HG03095 (cell line): ENCODE results near the gene RANBP1.
"Not testable (repeated sequence)": the region's sequence is repeated elsewhere in the genome, so short reads cannot be mapped to it uniquely, and the experiment has no call there.

Experiments used
- ATAC-seq: cut with Tn5 transposase; IDR thresholded peaks from one replicate; pipeline ENCODE4 v1.9.1; 2021; ENCODE audit warnings: moderate library complexity; ENCODE audit not compliant: unreplicated experiment

RANBP1 gene

DNA sequence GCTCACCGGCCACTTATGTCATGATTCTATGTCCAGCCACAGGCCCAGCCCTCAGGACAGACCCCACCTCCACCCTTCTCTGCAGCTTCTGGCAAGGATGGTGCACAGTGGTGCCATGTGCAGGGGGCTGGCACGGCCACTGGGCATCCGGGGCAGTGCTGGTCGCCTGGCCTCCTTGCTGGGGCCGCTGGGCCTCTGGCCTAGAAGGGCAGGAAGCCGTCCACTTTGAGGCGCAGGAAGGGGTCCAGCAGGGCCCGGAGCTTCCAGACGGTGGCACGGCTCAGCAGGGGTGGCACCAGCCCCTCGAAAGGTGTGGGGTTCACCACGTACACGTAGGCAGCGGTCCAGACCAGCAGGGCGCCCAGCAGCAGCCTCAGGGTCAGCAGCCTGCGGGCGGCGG lies 32.5 kb downstream of the RANBP1 start:
- no peak for ATAC-seq

DNA sequence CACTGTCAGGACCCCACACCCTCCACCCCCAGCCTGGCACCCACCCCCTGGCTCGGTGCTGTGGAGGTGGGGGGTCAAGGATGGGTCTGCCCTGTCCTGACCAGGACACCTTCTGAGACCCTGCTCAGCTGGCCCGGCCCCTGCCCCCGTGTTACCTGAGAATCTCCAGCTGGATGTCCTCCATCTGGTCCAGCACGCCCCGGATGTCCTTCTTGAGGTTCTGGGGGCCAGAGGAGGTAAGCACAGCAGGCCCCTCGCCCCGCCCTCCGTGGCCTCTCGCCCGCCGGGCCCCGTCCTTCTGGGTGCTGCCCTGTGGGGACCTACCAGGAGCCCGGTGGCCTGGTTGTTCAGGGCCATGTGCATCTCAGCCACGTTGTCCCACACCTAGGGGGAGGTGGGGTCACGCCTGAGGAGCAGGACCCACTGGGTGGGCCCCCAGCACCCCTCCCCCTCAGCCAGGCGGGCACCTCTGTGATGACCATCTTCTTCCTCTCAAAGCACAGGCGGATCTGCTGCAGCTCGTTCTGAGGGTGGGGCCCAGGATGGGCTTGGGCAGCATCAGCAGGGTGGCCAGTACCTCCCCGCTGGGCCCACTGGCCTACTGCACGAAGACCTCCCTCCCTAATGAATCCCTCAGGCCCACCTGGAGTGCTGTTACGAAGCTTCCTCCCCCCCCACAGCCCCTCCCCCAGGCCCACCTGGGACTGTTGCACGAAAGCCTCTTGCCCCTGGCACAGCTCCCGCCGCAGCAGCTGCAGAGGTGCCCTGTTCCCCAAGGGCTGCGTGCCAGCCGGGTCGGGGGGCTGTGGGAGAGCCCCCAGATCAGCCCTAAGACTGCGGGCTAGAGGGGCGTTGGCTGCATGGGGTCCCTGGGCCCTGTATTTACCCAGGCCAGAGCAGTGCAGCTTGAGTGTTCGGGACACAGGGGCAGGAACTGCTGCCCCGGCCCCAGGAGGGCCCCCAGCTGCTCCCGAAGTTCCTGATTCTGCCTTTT lies 33.6 kb downstream of the RANBP1 start:
- no peak for ATAC-seq

DNA sequence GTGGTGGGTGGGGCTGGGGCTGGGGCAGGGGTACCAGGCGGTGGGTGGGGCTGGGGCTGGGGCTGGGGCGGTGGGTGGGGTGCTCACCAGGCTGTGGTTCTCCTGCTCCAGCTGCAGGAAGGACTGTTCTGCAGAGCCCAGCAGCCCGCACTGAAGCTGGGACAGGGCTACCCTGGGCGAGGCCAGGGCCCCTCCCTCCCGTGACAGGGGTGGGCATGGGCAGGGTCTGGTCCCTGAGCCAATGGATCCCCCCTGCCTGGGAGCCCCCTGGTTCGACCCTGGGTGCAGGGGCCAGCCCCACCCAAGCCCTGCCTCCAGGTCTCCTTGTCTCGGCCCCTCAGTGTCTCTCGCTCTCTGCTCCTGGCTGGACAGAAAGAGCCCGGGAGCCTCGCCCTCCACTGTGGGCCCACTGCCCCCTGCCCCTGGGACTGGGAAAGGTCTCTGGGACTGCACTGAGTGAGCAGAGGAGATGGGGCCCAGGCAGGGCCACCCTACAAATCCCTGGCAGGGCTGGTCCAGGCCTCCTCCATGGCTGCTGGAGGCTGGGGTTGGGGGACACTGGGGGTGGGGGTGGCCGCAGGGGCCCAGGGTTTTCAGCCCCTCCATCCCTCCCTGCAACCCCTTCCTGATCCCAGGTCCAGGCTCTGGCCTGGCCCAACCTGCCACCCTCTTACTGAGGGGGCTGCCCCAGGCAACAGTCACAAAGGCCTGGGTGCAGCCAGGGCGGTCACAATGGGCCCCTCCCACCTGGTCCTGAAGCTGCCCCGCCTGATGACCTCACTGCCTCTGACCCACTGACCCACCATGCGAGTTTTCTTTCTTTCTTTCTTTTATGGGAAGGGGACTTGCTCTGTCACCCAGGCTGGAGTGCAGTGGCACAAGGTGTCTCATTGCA lies 34.7 kb downstream of the RANBP1 start, which contains the start of gene CCDC188:
Gene CCDC188 (minus strand): TSS at position 675 of the 895 bp plus-strand sequence. CDS start 69 bp downstream, at position 606.
- no peak for ATAC-seq

DNA sequence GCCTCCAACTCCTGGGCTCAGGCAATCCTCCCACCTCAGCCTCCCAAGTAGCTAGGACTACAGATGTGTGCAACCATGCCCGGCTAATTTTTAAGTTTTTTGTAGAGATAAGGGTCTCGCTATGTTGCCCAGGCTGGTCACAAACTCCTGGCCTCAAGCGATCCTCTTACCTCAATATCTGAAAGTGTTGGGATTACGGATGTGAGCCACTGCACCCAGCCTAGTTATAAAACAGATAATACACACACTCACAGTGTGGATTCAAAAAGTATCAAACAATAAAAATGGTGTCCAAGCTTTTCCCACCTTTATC lies 35.3 kb downstream of the RANBP1 start:
- no peak for ATAC-seq

DNA sequence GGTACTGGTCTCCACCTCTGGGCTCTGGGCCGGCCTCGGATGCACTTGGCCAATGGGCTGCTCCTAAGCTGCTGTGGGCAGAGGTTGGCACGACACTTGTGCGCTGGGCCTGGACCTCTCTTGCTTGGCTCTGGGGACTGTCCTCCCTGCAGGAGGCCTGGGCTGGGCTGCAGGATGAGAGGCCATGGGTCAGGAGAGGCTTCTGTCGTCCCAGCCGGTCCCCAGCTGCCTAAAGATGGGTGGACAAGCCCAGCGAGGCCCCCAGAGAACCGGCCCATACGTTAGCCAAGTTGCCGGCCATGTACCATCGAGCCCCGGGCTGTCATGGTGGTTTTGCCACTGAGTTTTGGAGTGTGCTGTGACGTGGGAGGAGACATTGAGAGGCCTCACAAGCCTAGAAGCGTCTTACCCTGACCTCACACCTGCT lies 36.6 kb downstream of the RANBP1 start:
- ATAC-seq = no peak

DNA sequence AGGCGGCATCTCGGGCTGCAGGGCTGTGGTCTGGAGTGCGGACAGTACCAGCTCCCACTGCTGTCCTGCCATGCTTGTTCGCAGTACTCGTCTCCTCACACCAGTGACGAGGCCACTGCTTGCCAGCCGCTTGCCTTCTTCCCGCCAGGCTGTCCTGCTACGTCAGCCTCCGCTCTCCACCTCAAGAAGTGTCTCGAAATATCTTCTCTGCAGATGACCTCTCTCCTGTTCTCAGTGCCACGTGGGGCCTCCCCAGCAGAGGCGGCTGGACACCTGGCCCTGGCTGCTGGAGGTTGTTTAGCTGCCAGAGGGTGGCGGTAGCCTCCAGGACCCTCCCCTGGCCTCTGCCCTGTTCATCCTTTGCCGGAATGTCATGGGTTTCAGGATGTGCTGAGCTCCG lies 38.0 kb downstream of the RANBP1 start:
- ATAC-seq = no peak

DNA sequence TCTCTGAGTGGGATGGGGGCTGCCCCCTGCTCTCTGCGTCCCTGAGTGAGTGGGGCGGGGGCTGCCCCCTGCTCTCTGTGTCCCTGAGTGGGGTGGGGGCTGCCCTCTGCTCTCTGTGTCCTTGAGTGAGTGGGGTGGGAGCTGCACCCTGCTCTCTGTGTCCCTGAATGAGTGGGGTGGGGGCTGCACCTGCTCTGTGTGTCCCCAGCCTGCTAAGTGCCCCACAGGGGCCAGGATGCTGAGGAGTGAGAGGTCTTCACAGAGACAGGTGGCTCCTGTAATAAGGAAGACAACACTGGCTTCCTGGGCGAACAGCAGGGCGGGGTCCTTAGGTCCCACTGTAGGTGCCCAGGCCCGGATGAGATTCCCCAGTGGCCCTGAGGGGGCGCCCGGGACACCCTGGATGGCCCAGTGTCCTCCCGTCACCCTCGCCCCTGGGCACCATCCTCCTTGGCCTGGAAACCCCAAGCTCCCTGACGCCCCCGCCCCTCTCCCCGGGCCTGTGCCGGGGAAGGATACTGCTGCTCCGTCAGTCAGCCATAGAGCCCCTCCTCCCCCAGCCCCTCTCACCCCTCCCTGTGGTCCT lies 38.8 kb downstream of the RANBP1 start:
- no peak for ATAC-seq

DNA sequence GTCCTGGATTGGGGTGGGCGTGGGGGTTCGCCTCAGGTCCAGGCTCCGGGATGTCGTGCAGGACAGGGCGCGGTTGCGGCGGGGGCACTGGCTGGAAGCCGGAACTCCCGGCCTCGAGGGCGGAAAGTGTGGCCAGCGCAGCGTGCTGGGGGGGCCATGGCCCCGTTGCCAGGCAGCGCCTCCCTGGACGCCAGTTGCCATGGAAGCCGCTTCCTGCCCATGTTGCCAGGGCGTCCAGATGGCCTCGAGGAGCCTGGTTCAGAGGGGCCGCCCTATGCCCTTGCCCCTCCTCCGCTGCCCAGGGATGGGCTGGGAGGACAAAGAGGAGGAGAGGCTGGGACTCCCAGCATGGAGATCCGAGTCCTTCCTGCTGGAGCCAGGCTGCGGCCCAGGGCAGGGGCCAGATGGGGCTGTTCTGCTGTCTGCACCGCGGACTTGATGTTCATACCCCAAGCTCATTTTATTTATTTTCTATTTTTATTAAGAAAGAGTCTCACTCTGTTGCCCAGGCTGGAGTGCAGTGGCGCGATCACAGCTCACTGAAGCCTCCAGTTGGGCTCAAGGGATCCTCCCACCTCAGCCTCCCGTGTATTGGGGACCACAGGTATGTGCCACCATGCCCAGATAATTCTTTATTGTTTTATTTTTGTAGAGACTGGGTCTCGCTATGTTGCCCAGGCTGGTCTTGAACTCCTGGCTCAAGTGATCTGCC lies 39.6 kb downstream of the RANBP1 start:
- ATAC-seq = no peak

DNA sequence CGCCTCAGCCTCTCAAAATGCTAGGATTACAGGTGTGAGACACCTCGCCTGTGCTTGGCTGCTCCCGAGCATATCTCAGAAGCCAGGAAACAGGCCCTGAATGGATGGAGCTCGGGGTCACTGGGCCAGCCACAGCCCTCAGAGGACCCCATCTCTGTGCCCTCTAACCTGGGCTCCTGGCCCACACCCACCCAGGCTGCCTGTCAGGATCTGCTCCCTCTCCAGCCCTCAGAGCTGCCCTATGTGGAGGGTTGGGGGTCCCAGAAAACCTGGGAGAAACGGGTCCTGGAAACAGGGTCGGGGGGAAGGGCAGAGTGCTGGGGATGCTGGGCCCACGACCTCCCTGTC lies 40.1 kb downstream of the RANBP1 start:
- no peak for ATAC-seq

DNA sequence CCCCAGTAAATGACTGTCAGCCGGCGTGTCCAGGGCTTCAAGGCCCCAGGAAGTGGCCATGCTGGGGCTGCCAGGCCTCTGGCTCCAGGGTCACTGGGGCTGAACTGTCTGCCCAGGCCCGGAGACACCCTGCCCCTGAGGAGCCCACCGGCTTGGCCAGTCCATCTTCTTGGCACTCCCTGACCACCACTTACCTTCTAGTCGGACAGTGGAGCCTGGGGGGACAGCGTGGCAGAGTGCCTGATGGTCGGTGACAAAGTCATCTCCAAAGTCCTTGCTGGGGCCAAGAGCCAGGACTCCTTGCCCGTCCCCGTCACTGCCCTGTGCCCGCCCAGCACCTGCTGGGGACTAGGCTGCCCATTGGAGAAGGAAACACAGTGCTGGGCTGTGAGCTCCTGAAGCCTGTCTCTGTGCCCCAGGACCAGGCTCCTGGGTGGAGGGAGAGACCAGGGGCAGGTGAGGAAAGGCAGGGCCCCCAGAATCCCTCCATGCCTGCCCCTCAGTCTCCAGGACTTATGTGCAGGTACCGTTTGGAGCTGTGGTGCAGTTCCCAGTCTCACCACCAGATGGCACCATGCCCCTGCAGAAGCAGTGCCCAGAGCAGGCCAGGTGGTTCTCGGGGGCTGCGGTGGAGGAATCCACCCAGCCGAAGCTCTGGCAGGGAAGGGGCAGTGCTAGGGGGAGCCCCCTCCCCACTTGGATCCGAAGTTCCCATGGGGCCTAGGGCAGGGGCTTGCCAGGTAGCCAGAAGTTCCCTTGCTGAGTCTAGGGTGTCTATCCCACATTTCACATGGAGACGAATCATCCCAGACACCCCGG lies 40.9 kb downstream of the RANBP1 start:
- ATAC-seq = no peak

DNA sequence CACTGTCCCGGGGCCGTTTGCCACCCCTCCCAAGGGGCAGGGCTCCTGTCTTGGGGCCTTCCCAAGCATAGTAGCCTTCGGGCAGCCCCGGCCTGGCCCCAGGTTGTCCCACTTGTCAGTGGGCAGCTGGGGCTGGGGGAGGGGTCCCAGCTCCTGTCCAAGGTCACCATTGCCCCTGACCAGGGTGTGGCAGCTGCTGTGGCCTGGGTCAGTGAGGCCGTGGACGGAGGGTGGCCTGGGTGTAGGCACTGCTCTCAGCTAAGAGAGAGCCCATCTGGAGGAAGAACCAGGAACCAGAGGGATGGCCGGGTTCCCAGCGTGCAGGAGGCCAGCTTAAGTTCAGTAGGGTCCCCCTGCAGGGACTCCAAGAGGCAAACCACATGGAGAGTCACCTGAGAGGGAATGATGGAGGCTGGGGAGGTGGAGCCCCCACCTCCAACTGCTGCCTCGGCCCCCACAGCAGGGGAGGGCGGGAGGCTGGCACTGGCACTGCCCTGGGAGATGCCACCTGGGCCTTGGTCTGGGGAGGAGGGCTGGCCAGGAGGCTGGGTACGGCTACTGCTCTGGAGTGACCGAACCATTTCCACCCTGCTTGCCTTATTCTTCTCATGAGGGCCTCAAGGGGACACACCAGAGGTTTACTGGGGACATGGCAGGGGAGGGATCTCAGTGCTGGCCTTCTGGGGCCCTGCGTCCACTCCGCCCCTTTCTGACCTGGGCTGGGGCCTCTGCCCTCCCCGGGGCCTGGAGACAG lies 41.7 kb downstream of the RANBP1 start:
- ATAC-seq = no peak

DNA sequence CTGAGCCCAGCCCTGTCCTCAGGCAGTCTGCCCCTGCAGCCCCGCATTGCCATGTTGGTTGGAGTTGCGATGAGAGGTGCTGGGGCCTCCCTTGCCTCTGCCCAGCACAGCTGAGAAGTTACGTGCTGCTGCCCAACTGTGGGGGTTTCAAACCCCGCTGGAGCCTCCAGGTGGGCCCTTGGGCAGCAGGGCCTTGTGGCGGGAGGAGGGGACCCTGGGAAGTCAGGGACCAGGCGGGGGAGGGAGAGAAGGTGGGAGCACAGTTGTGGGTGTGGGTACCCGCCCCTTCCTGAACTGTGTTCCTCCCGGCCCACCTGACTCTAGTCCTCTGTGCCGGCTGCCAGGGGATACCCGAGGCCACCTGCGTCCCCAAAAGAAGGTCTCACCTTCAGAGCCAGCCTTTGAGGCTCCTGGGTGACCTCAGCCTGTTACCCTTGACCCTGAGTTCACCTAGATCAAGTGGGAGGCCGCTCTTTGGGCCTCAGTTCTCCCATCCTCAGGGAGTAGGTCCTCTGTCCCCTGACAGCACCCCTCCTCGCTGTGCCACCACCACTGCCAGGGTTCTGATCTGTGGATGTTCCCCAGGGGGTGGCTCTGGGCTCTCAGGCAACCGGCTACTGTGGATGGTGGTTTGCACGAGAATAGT lies 42.6 kb downstream of the RANBP1 start:
- ATAC-seq = no peak

DNA sequence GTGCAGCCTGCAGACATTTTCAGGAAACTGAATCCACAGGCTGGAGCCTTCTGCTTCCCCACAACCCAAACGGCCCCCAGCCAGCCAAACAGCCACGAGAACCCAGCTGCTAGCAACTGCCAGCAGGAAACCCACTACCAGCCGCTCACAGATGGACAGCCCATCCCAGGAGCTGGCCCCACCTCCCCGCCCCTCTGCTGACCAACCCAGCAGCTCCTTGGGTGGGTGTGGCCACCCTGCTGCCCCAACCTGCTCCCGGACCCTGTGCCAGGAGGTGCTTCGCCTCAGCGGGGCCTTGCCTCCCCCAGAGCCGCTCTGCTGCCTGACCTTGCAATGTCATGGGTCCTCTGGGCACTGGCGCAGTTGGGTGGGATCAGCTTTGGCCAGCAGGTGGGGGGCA lies 43.2 kb downstream of the RANBP1 start:
- no peak for ATAC-seq

DNA sequence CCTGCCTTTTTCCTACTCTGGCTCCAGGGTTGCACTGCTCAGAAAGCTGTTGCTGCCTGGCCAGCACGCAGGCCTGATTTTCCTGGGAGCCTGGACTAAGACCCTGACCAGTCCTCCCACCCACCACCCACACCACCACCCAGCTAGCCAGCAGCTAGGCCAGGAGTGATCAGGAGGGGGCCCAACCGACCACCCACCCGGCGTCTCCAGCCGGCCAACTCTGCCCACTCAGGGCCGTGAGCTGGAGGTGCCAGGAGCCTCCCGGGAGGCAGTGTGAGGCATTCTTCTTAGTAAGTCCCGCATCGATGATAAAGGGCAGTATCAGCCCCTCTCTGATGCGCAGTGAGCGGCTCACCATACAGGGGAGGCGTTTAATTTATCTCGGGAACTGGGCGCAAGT lies 43.6 kb downstream of the RANBP1 start:
- ATAC-seq = not testable (repeated sequence)

DNA sequence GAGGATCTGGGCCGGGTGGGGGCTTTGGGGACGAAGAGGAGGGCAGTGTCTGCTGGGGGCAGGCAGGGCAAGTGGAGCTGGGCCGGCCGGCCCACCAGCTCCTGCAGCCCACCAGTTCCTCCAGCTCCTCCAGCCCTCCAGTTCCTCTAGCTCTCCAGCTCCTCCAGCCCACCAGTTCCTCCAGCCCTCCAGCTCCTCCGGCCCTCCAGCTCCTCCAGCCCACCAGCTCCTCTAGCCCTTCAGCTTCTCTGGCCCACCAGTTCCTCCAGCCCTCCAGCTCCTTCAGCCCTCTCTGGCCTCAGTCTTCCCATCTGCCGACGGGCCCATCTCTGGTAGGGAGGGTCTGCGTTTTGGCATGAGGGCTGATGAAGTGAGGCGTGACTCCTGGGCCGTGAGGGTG lies 44.1 kb downstream of the RANBP1 start:
- no peak for ATAC-seq

DNA sequence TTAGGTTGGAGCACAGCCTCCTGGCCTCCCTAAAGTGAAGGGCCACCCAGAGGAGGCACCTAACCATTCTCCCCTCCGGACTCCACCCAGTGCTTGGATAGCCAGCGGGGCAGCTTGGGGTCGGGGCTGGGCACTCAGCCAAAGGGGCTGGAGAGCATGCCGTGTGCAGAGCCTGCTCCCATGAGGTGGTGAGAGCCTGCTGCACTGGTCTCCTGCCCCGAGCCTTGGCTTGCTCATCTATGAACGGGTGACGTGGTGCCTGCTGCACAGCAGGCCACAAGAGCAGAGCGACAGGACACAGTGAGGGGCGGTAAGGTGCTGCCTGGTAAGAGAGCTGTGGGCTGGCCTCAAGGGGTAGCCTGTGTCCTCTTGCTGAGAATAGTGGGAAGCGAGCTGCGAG lies 49.0 kb downstream of the RANBP1 start:
- no peak for ATAC-seq

DNA sequence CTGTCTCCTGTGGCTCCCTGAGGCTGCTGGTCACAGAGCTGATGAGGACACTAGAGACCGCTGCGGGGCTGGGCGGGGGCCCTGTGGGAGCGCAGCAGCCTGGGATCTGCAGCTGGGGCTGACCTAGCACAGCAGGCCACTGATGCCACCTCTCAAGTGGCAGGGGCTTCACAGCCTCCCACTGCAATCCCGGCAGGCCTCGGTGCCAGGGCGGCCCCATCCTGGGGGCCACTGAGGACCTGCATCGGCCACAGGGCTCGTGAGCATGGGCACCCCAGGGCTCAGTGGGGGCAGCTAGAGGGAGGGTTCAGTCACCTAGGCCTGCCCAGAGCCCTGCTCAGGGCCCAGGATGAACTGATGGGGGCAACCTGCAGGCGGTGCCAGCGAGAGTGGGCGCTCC lies 49.5 kb downstream of the RANBP1 start:
- ATAC-seq = no peak

DNA sequence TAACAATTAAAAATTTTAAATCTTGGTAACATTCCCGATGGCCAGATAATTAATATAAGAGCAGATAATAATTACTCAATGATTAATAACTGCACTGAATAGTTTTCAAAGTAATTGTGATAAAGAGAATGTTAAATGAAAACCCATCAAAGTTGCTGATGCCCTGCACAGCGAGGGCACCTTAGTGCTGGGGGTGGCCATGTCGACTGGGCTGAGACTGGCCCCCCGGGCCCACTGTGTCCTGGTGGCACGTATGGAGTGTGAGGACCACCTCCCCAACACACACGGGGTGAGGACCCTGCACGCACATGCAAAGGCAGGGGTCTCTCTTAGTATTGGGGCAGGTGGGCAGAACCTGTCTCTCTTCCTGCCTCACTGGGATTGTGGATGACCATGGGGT lies 50.0 kb downstream of the RANBP1 start:
- no peak for ATAC-seq

DNA sequence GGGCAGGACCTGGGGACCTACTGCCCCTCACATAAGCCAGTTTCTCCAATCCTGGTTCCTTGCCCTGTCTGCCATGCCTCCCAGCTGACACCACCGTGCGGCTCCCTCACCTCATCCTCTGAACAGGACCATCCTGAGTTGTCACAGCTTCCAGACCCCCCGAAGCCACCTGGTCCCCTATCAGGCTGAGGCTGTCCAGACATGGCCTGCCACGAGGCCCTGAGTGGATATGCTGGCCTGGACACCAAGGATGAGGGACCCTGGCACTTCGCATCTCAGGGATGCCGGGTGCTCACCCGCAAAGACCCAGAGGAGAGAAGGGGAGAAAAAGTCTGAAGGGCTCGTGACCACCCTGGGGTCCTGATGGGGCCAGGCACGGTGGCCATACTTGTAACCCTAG lies 50.8 kb downstream of the RANBP1 start:
- ATAC-seq = no peak
